ENCODE measurements around the gene PLAC8L1. TPM values are rescaled to one million over a fixed set of nuclear protein-coding genes. Genes with fewer than 3 reads are reported as not detected.

Gene PLAC8L1
- total RNA-seq, 2 donors from 2014 or later: not detected

GRCh38 chr5:146050086-146050485 is 55.3 kb downstream of the PLAC8L1 start:
- Histone ChIP-seq H3K27ac (no peak overlapping the region), H3K27me3 (no peaks in the 10 kb centered on the region), H3K36me3 (replicated peaks in 1 of 2; ENCODE audit: insufficient read depth in 1 of 2, low read depth in 2 of 2) (no peaks in the 10 kb centered on the region), H3K4me1 (no peaks in the 10 kb centered on the region), H3K4me3 (no peak overlapping the region), H3K9me3 (no peaks in the 10 kb centered on the region)
- ATAC-seq (no peak), DNase-seq (no peak)
- TF ChIP-seq POLR2A (IDR thresholded peaks at IDR 0.05) (no peak), CTCF (IDR thresholded peaks at IDR 0.05) (no peak)
- WGBS, 2 donors: 87 to 91% methylated on average over 5 of the region's 5 CpGs
- intact Hi-C loops (cut with DNase I): loop anchor here (5.0 kb wide), 1 partner anchor 1848 kb away; no protein-coding TSS in a partner anchor

GRCh38 chr5:146049704-146050026 is 55.7 kb downstream of the PLAC8L1 start:
- Histone ChIP-seq H3K9me3 (no peaks in the 10 kb centered on the region), H3K36me3 (replicated peaks in 1 of 2; ENCODE audit: insufficient read depth in 1 of 2, low read depth in 2 of 2) (no peaks in the 10 kb centered on the region), H3K4me1 (no peaks in the 10 kb centered on the region), H3K4me3 (no peak overlapping the region), H3K27ac (no peak overlapping the region), H3K27me3 (no peaks in the 10 kb centered on the region)
- TF ChIP-seq POLR2A (IDR thresholded peaks at IDR 0.05) (no peak), CTCF (IDR thresholded peaks at IDR 0.05) (no peak)
- 58 to 81% methylated on average over 3 of the region's 3 CpGs for WGBS, 2 donors
- ATAC-seq: no peak
- intact Hi-C loops (cut with DNase I): loop anchor here (5.0 kb wide), 1 partner anchor 1847 kb away; no protein-coding TSS in a partner anchor
- DNase-seq: no peak

GRCh38 chr5:146048994-146049703 is 56.2 kb downstream of the PLAC8L1 start:
- 71 to 72% methylated on average over 10 to 15 of the region's 15 CpGs for WGBS, 2 donors
- peak; percentile 14 to 74 (median 66) for TF ChIP-seq CTCF (IDR thresholded peaks at IDR 0.05)
- no peak for TF ChIP-seq POLR2A (IDR thresholded peaks at IDR 0.05)
- peak; percentile 56 to 64 (median 59) for DNase-seq
- H3K4me3 ChIP-seq: no peak overlapping the region
- H3K27me3 ChIP-seq: no peaks in the 10 kb centered on the region
- H3K36me3 ChIP-seq (replicated peaks in 1 of 2; ENCODE audit: insufficient read depth in 1 of 2, low read depth in 2 of 2): no peaks in the 10 kb centered on the region
- intact Hi-C loops (cut with DNase I): no loop called here
- ATAC-seq: peak; percentile 65
- H3K27ac ChIP-seq: no peak overlapping the region
- H3K9me3 ChIP-seq: no peaks in the 10 kb centered on the region
- H3K4me1 ChIP-seq: no peaks in the 10 kb centered on the region

- H3K27ac ChIP-seq: no peak overlapping the region
- intact Hi-C loops (cut with DNase I): no loop called here
Measured at GRCh38 chr5:146047396-146047795, 58.0 kb downstream of the PLAC8L1 start.

More at GRCh38 chr5:146047396-146047795, 58.0 kb downstream of the PLAC8L1 start:
- Histone ChIP-seq H3K27me3 (no peaks in the 10 kb centered on the region), H3K4me1 (no peaks in the 10 kb centered on the region), H3K9me3 (no peaks in the 10 kb centered on the region), H3K4me3 (no peak overlapping the region), H3K36me3 (replicated peaks in 1 of 2; ENCODE audit: insufficient read depth in 1 of 2, low read depth in 2 of 2) (no peaks in the 10 kb centered on the region)
- TF ChIP-seq CTCF (IDR thresholded peaks at IDR 0.05): no peak
- no peak for TF ChIP-seq POLR2A (IDR thresholded peaks at IDR 0.05)
- DNase-seq (no peak), ATAC-seq (no peak)
- 75 to 78% methylated on average over 4 of the region's 4 CpGs for WGBS, 2 donors
